ENCODE results near the gene CNTN6.

Gene CNTN6

DNA sequence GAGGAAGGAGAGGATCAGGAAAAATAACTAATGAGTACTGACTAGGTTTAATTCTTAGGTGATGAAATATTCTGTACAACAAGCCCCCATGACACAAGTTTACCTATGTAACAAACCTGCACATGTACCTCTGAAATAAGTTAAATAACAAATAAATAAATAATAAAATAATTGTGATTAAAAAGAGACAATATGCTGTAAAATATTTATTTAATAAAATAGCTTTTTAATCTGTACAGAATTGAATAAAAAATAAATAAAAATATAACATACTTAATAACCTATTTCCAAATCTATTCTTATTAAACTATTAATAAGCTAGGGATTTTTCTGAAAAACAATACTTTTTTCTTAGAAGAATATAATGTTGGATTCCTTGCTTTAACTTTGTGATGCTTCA lies 355.6 kb downstream of the CNTN6 start:
- H3K4me1 ChIP-seq (ENCODE audit: control insufficient read depth, insufficient read depth, low read length) = no peaks in the 10 kb centered on the region
- no peak overlapping the region for H3K27ac ChIP-seq (ENCODE audit: low read length)
- no peaks in the 10 kb centered on the region for H3K36me3 ChIP-seq (ENCODE audit: control insufficient read depth in 2 of 2, insufficient read depth in 2 of 2, low read length in 2 of 2)
- no peak overlapping the region for H3K9ac ChIP-seq (ENCODE audit: low read length in 2 of 2)
- H3K9me3 ChIP-seq (ENCODE audit: control insufficient read depth in 2 of 2, low read length in 2 of 2) = no peaks in the 10 kb centered on the region
- no peak overlapping the region for H3K4me3 ChIP-seq (ENCODE audit: low read length in 2 of 2)
- no peaks in the 10 kb centered on the region for H3K27me3 ChIP-seq (ENCODE audit: control insufficient read depth in 1 of 2, insufficient read depth in 2 of 2, low read length in 2 of 2)

Measured in stomach smooth muscle (tissue), 2 donors.